HG03460 (cell line): Measurements from ENCODE around the gene TNK2.
"Not testable (repeated sequence)": the region's sequence is repeated elsewhere in the genome, so short reads cannot be mapped to it uniquely, and the experiment has no call there.

Experiments
- ATAC-seq: cut with Tn5 transposase; IDR thresholded peaks from one replicate; pipeline ENCODE4 v1.9.1; 2021; ENCODE audit not compliant: unreplicated experiment

TNK2 gene

GRCh38 chr3:195872097-195872496 is 36.3 kb downstream of the TNK2 start:
- ATAC-seq, result no peak

GRCh38 chr3:195871686-195872085 is 36.7 kb downstream of the TNK2 start:
- not testable (repeated sequence) for ATAC-seq

DNA sequence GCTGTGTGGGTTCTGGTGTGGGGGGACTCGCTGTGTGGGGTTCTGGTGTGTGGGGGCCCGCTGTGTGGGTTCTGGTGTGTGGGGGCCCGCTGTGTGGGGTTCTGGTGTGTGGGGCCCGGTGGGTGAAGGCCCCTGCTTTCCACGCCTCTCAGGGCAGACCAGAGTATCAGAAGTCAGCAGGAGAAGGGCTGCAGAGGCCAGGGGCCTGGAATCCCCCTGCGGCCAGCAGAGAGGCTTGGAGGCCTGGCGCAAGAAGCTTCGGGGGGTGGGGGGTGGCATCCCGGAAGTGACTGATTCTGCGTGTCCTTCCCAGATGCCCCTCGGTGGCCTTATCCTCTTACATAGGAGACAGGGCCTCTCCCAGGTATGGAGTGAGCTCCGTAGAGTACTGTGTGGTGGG is 37.4 kb downstream of the TNK2 start:
- ATAC-seq, result no peak

GRCh38 chr3:195870442-195870841 is 37.9 kb downstream of the TNK2 start:
- ATAC-seq, result no peak

GRCh38 chr3:195869413-195870001 is 38.8 kb downstream of the TNK2 start:
- no peak for ATAC-seq

- no peak for ATAC-seq
These were observed 39.4 kb downstream of the TNK2 start for GRCh38 chr3:195868866-195869412.

DNA sequence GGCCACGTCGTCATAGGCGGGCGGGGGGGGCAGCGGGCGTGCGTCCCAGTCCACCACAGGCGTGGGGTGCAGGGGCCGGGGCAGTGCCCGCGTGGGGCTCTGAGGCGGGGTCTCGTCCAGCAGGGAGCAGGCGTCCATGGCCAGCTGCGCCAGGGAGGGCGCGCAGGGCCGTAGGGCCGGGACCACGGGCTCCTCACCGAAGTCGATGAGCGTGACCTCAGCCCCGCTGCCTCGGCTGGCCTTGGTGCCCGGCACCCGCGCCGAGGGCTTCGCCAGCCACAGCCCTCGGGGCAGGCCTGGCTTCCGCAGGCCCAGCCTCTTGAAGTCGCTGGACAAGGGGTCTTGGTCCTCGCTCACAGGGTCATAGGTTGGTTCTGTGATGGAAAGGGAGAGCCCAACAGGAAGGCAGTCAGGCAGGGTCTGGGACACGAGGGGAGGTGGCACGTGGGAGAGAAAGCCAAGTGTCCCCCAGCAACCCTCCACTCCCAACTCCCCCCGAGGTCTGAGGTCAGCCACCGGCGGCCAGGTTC is 40.0 kb downstream of the TNK2 start:
- ATAC-seq, result no peak

DNA sequence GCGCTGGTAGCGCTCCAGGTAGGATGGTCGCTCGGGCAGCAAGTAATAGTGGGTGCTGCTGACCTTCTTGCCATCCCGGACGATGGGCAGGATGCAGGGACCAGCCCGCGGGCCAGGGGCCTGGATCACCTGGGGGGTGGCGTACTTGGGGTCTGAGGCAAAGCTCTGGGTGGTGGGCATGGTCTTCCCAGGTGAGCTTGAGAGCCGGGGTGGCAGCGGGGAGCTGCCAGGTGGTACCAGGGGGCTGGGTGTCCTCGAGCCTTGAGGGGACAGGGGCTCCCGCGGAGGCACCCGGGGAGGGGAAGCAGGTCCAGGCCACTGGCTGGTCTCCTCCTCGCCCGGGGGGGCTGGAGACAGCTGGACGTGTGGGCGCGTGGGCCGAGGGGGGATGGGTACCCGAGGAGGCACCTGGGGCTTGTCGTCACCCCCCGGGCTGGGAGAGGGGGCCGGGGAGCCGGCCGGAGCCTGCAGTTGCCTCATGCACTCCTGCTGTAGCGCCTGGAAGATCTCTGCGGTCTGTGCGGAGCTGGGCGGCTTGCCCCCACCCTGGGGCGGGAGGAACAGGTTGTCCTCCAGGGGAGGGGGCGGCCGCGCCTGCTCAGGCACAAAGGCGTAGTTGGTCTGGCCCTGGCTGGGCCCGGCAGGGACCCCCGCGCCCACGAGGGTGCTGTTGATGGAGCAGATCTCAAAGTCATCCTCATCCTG is 40.6 kb downstream of the TNK2 start:
- no peak for ATAC-seq

DNA sequence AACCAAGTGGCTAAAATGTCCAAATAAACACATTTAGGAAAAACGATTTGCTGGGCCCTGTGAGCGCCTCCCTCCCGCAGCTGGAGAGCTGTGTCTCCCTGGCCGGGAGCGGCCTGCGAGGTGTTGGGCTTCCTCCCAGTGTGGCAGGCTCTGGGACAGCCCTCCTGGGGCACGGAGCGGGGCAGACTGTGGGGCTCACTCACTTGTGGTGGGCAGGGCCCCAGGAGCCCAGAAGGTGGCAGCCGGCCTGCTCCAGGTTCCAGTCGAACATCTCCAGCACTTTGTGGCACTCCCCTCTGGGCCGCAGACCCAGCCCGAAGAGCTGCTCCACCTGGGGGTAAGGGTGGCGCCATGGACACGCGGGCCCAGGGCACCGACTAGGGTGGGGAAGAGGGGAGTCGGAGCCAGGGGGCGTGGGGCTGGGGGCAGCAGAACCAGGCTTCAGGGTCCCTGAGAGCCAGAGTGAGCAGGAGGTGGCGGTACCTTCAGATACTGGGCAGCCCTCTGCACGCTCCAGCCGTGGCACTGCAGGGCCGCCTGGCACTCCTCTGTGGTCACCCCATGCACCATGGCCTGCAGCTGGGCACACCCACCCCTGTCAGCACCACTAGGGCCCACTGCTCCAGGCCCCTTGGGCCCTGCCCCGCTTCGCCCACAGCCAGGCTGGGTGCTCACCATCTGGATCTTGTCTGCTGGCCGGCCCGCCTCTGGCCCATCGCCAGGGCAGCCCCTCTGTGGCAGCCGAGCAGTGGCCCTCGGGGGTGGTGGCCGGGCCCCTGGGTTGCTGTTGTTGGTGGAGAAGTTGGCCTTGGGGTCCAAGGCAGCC is 41.5 kb downstream of the TNK2 start:
- ATAC-seq, result no peak

DNA sequence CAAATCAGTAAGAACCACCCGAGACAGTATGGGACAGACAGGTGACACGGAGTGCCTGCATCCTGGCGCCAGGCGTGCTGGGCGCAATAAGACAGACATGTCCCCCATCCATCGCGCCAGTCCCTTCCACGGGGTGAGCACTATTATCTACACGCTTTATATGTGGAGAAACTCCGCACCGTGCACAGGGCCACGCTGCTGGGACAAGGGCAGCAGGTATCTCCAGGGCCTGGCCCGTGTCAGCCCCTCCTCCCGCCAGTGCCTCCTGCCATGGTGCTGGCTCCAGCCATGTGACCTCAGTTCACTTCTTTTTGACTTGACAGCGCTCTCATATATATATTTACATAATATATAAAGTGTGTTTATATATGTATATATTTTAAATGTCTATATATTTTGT is 42.6 kb downstream of the TNK2 start:
- no peak for ATAC-seq

GRCh38 chr3:195863121-195864061 is 45.0 kb downstream of the TNK2 start:
- no peak for ATAC-seq

- not testable (repeated sequence) for ATAC-seq
These were observed 46.0 kb downstream of the TNK2 start for GRCh38 chr3:195862318-195862717.

- no peak for ATAC-seq
These were observed 47.9 kb downstream of the TNK2 start for GRCh38 chr3:195860456-195860855.

- ATAC-seq, result no peak
These were observed 48.4 kb downstream of the TNK2 start for GRCh38 chr3:195859846-195860411.

- ATAC-seq, result no peak
These were observed 49.1 kb downstream of the TNK2 start for GRCh38 chr3:195859061-195859845.

GRCh38 chr3:195856410-195857084 is 51.8 kb downstream of the TNK2 start:
- no peak for ATAC-seq

GRCh38 chr3:195855471-195856409 is 52.6 kb downstream of the TNK2 start:
- ATAC-seq, result no peak
